Measurements from ENCODE around the gene FRMD4B.

DNA sequence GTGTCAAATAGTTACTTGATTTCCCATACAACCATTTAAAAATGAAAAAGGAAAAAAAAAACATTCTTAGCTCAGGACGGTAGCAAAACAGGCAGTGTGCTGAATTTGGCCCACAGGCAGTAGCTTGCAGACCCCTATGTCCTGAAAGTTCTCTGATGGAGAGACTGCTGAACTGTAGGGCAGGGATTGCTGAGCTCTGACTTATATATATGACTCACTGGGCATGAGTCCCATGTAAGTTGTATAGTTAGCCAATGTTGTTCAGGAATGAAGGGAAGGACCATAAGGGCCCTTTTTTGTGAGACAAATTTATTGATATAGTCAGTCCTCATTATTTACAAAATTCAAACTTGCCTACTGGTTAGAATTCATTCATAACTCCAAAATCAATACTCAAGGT is 36.9 kb upstream of the FRMD4B start:
- TF ChIP-seq, protein P1, sequence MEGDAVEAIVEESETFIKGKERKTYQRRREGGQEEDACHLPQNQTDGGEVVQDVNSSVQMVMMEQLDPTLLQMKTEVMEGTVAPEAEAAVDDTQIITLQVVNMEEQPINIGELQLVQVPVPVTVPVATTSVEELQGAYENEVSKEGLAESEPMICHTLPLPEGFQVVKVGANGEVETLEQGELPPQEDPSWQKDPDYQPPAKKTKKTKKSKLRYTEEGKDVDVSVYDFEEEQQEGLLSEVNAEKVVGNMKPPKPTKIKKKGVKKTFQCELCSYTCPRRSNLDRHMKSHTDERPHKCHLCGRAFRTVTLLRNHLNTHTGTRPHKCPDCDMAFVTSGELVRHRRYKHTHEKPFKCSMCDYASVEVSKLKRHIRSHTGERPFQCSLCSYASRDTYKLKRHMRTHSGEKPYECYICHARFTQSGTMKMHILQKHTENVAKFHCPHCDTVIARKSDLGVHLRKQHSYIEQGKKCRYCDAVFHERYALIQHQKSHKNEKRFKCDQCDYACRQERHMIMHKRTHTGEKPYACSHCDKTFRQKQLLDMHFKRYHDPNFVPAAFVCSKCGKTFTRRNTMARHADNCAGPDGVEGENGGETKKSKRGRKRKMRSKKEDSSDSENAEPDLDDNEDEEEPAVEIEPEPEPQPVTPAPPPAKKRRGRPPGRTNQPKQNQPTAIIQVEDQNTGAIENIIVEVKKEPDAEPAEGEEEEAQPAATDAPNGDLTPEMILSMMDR (IDR thresholded peaks at IDR 0.05 in 2 of 3, conservative IDR thresholded peaks at IDR 0.05 in 1 of 3; ENCODE audit: control insufficient read depth in 2 of 3, extremely low read depth in 1 of 3, insufficient read depth in 1 of 3, low read depth in 3 of 3, low read length in 3 of 3): no peak
- TF ChIP-seq ZNF274 (IDR thresholded peaks at IDR 0.05; ENCODE audit: insufficient read depth, insufficient read length): no peak
